Measurements from ENCODE around the gene COL26A1.

DNA sequence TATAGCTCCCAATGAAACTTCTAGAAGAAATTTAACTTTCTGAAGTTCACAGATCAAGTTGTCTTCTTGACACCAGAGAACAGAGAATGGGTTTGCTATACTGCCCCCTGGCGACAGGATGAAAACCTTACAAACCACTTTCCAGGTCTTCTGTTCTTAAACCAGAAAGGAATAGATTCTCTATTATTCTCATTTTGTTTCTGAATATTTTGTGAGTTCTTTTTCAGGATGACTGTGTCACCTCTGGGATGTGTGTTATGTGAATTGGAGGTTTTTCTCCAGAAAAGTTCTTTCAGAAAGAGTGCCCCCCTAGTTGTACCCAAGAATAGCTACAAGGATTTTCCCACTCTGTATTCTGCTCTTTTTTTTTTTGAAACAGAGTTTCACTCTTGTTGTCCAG lies 47.3 kb upstream of the COL26A1 start:
- TF ChIP-seq, protein P1, sequence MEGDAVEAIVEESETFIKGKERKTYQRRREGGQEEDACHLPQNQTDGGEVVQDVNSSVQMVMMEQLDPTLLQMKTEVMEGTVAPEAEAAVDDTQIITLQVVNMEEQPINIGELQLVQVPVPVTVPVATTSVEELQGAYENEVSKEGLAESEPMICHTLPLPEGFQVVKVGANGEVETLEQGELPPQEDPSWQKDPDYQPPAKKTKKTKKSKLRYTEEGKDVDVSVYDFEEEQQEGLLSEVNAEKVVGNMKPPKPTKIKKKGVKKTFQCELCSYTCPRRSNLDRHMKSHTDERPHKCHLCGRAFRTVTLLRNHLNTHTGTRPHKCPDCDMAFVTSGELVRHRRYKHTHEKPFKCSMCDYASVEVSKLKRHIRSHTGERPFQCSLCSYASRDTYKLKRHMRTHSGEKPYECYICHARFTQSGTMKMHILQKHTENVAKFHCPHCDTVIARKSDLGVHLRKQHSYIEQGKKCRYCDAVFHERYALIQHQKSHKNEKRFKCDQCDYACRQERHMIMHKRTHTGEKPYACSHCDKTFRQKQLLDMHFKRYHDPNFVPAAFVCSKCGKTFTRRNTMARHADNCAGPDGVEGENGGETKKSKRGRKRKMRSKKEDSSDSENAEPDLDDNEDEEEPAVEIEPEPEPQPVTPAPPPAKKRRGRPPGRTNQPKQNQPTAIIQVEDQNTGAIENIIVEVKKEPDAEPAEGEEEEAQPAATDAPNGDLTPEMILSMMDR (conservative IDR thresholded peaks at IDR 0.05; ENCODE audit: low read depth, low read length) = peak; percentile 75
- no peak for TF ChIP-seq EZH2 (IDR thresholded peaks at IDR 0.05; ENCODE audit: borderline replicate concordance, low read depth, low read length, poor library complexity, severe bottlenecking)

Data from A673 (cell line).